Measurements from ENCODE around the gene AKAP6.

The AKAP6 gene

DNA sequence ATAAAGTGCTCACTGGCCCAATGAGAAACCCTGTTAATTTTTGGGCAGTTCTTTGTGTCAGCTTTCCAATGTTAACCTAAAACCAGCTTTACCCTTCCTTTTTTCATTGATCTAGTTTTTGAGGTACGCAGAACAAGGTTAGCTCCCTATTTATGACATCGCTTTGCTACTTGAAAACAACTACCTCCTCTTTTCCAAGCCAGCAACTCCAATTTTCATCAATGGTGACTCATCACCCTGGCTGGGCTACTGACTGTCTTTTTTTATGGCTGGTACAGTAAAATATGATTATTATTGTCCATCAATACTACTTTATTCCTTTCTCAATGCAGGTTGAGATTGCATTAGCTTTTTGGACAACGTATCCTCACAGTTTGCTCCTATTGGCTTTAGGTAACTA lies 22.5 kb upstream of the AKAP6 start:
- TF ChIP-seq ZFX (IDR thresholded peaks at IDR 0.05) (no peak), CTCF (conservative IDR thresholded peaks at IDR 0.05) (no peak)
- no peak overlapping the region for H3K27ac ChIP-seq

DNA sequence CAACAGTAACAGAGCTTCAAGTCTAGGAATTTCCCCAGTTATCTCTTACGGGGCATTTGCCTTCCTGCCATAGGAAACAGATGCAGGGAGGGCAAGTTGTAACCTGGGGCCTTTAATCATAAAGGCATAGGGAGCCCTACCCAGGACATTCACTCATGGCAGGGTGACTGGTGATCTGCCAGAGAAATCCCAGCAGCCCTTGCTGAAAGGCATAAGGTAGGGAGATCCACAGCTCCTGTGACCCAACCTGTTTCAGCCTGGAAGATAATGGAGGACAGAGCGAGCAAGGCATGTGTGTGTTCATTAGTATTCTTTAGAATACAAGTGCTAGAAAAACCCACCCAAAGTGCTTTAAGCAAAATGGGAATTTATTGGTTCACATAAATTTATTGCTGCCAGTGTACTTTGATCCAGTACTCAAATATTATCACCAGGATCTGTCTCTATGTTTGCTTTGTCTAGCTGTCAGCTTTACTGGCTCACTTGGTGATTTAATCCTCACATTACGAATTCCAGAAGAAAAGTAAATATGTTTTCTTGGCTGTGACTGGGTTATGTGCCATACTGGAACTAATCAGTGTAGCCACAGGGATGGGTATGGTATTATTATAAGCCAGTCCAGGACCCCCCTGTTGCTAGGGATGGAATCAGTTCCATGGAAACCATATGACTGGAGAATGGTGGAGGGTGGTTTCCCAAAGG lies 21.1 kb upstream of the AKAP6 start:
- H3K27ac ChIP-seq = peak overlapping the region; percentile 49
- no peak for TF ChIP-seq ZFX (IDR thresholded peaks at IDR 0.05)

GRCh38 chr14:32310876-32311275 lies 18.2 kb upstream of the AKAP6 start:
- TF ChIP-seq ZFX (IDR thresholded peaks at IDR 0.05) (no peak), CTCF (conservative IDR thresholded peaks at IDR 0.05) (no peak)
- H3K27ac ChIP-seq = no peak overlapping the region

GRCh38 chr14:32311294-32312009 lies 17.6 kb upstream of the AKAP6 start:
- no peak for TF ChIP-seq ZFX (IDR thresholded peaks at IDR 0.05)
- no peak for TF ChIP-seq CTCF (conservative IDR thresholded peaks at IDR 0.05)

DNA sequence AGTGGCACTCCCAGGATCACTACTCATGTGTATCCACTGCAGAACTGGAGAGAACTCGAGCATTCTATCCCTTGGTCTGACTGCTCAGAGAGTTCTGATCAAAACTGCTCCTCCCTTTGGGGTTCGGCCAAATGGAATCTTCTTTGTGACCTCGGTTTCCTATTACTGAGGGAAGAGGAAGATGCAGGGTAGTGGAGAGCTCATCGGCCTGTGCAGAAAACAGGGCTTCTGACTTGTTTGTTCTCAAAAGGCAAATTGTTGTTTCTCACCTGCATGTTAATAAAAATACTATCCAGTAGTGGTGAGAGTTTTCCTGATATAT lies 17.1 kb upstream of the AKAP6 start:
- no peak for TF ChIP-seq CTCF (conservative IDR thresholded peaks at IDR 0.05)
- no peak for TF ChIP-seq ZFX (IDR thresholded peaks at IDR 0.05)
- no peak overlapping the region; the same call in 1 of the 2 replicates for H3K27ac ChIP-seq

More at GRCh38 chr14:32311294-32312009, 17.6 kb upstream of the AKAP6 start:
- H3K27ac ChIP-seq = no peak overlapping the region; the same call in 1 of the 2 replicates

- no peak for TF ChIP-seq CTCF (conservative IDR thresholded peaks at IDR 0.05)
- TF ChIP-seq ZFX (IDR thresholded peaks at IDR 0.05) = no peak
- H3K27ac ChIP-seq = no peak overlapping the region; the same call in 1 of the 2 replicates
Observed at GRCh38 chr14:32313844-32314376, 15.2 kb upstream of the AKAP6 start.

GRCh38 chr14:32318087-32318795 lies 10.9 kb upstream of the AKAP6 start:
- no peak overlapping the region for H3K27ac ChIP-seq
- no peak for TF ChIP-seq CTCF (conservative IDR thresholded peaks at IDR 0.05)
- TF ChIP-seq ZFX (IDR thresholded peaks at IDR 0.05) = no peak
